Mucosa of descending colon (tissue), 3 donors: Measurements from ENCODE around the gene PTPRN2. TPM values are rescaled to one million over a fixed set of nuclear protein-coding genes. Genes with fewer than 3 reads are reported as not detected.

ENCODE experiments used
- ATAC-seq: fragments of 200-7000 bp; cut with Tn5 transposase; one replicate; pipeline ENCODE4 v1.9.1; 2020; ENCODE audit warnings: mild to moderate bottlenecking, moderate library complexity
- DNase-seq, 3 donors: peaks; one replicate each; pipeline ENCODE4 v3.0.0-alpha.2; 2020
- H3K36me3 ChIP-seq: fragments of 200-600 bp; one replicate; pipeline ENCODE4 v1.8.0; 2021; ENCODE audit warnings: low read depth, mild to moderate bottlenecking
- H3K4me1 ChIP-seq: fragments of 200-600 bp; one replicate; pipeline ENCODE4 v1.8.0; 2021; ENCODE audit warnings: low read depth, mild to moderate bottlenecking
- H3K4me3 ChIP-seq: fragments of 200-600 bp; one replicate; pipeline ENCODE4 v1.8.0; 2021; ENCODE audit warnings: mild to moderate bottlenecking
- H3K9me3 ChIP-seq: fragments of 200-600 bp; one replicate; pipeline ENCODE4 v1.8.0; 2021; ENCODE audit warnings: mild to moderate bottlenecking
- intact Hi-C, 2 donors: fragments of 100-400 bp; cut with DNase I in 1 of 2; cut with micrococcal nuclease in 1 of 2; formaldehyde crosslinking; loops; one replicate each; pipeline versions ENCODE4 v1.11.0 to v1.11.1; 2022; cut with DNase I, micrococcal nuclease
- total RNA-seq, 3 donors: library from RNA; stranded (reverse); fragmentation: NEBNext Ultra II Directional in 2 of 3; extraction: Animal tissue kit (Norgen Biotek cat#: 25700) in 2 of 3; gene quantifications; one replicate each; pipeline versions ENCODE4 v1.2.1 to v1.2.4, GENCODE V29; 2021 to 2023
- TF ChIP-seq, protein P1 (sequence below): fragments of 200-600 bp; IDR thresholded peaks from one replicate; pipeline ENCODE4 v1.8.0; 2022; ENCODE audit warnings: antibody characterized with exemption, mild to moderate bottlenecking
- donor health status: DM: no; HTN: no; CAD: no; lungs with moderate emphysema.
- donor health status: DM: no; HTN: no; CAD: no.
- donor health status: DM: no; HTN: yes; CAD: no.

Gene PTPRN2
- total RNA-seq, 3 donors from 2014 or later: 12.5 to 28.0 (median 26.2) TPM

DNA sequence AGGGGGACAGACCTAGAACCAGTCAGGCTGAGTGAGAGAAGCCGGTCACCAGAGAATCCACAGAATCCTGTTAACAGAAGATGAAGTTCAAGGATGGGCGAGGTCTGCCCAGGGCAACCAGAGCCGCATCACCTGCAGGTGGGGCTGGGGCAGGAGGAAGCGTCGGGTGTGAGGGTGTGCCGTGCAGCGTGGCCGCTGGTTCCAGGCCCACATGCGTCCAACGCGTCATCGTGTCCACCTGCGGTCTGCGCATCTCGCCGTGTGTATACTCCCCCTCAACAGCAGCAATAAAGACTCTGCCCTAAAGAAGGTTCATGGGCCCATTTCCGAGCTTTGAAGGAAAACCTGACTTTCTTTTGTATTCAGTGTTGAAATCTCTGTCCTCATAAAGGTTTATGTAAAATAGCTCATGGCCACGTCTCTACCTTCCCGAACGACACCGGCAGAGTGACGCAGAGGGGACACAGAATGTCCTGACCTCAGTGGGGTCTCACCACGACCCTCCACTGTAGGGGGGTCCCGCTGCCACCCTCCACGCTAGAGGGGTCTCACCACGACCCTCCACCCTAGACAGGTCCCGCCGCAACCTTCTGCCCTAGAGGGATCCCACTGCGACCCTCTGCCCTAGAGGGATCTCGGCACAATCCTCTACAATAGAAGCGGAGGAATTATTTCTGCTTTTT is 446.9 kb downstream of the PTPRN2 start:
- intact Hi-C loops: no loop called here
- Histone ChIP-seq H3K36me3 (no peaks in the 10 kb centered on the region), H3K4me1 (no peaks in the 10 kb centered on the region), H3K9me3 (peaks cover 3% of the 10 kb centered on the region), H3K4me3 (no peak overlapping the region)
- TF ChIP-seq, protein P1, sequence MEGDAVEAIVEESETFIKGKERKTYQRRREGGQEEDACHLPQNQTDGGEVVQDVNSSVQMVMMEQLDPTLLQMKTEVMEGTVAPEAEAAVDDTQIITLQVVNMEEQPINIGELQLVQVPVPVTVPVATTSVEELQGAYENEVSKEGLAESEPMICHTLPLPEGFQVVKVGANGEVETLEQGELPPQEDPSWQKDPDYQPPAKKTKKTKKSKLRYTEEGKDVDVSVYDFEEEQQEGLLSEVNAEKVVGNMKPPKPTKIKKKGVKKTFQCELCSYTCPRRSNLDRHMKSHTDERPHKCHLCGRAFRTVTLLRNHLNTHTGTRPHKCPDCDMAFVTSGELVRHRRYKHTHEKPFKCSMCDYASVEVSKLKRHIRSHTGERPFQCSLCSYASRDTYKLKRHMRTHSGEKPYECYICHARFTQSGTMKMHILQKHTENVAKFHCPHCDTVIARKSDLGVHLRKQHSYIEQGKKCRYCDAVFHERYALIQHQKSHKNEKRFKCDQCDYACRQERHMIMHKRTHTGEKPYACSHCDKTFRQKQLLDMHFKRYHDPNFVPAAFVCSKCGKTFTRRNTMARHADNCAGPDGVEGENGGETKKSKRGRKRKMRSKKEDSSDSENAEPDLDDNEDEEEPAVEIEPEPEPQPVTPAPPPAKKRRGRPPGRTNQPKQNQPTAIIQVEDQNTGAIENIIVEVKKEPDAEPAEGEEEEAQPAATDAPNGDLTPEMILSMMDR: no peak
- ATAC-seq: no peak
- no peak for DNase-seq

DNA sequence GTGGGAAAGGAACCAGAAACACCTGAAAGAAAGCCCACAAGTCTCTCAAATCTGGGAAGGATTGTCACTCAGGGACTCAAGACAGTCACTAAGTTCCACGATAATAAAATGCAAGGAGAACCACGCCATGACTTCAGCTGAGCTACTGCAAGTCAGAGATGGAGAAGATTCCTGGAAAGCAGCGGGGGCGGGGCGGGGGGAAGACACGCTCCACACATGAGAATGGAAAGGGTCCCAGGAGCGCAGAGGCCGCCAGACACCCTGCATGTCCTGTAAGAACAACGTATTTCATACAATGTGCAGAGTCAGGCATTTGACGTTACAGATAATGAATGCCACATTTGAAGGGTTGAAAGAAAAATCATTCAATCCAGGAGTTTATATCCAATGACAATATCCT is 448.1 kb downstream of the PTPRN2 start:
- ATAC-seq (no peak), DNase-seq (no peak)
- intact Hi-C loops: no loop called here
- Histone ChIP-seq H3K9me3 (no peaks in the 10 kb centered on the region), H3K4me3 (no peak overlapping the region), H3K4me1 (no peaks in the 10 kb centered on the region), H3K36me3 (no peaks in the 10 kb centered on the region)
- TF ChIP-seq, protein P1: no peak

DNA sequence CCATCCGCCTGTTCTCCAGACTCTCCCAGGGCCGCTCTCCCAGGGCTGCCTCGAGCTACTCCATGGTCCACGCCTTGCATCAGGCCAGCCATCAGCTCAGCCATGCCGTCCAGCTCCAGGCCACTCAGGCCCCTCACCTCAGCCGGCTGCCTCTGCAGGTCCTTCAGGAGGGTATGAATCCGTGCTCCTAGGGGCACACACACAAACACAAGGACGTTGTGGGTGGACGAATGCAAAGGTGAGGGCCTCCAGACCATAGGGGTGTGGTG is 449.4 kb downstream of the PTPRN2 start:
- no peaks in the 10 kb centered on the region for H3K4me1 ChIP-seq

DNA sequence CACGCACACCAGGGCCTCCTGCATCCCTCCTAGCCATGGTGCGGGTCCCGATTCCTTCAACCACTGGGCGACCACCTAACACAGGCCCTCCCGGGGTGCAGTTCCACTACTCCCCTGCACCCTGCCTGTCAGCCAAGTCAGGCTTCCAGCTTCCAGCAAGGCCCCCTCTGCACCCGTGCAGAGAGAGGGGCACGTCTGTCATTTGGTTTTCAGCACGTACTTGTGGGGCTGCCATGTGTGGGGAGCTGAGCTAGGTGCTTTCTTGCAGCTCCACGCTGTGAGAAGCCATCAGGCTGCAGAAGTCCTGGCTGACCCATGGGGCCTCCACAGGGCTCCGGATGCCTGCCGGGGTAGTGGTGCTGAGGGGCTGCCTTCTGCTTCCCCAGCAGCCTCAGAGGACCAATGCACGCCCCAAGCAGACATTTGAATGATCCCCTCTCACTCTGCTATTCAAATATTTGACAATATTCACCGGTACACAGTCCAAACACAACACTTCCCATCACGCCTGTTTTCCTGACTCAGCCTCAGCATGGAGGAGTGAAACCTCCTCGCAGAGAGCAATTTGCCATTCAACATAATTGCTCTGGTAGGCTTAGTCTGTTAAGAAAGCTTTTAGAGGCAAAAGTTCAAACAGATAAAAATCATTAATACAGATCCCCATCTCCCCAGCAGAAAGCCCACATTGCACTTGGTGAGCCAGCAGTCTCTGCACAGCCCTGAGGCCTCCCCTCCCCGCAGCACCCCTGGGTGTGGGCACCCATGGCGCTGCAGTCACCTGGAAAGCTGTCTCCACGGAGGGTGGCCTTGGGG is 449.9 kb downstream of the PTPRN2 start:
- no peaks in the 10 kb centered on the region for H3K4me1 ChIP-seq
- no peaks in the 10 kb centered on the region for H3K36me3 ChIP-seq
- H3K9me3 ChIP-seq: no peaks in the 10 kb centered on the region
- intact Hi-C loops: no loop called here
- ATAC-seq (no peak), DNase-seq (no peak)
- no peak overlapping the region for H3K4me3 ChIP-seq
- TF ChIP-seq, protein P1: no peak

More for the DNA sequence above, 449.4 kb downstream of the PTPRN2 start:
- TF ChIP-seq, protein P1: no peak
- Histone ChIP-seq H3K4me3 (no peak overlapping the region), H3K9me3 (no peaks in the 10 kb centered on the region), H3K36me3 (no peaks in the 10 kb centered on the region)
- intact Hi-C loops: no loop called here
- DNase-seq (no peak), ATAC-seq (no peak)

DNA sequence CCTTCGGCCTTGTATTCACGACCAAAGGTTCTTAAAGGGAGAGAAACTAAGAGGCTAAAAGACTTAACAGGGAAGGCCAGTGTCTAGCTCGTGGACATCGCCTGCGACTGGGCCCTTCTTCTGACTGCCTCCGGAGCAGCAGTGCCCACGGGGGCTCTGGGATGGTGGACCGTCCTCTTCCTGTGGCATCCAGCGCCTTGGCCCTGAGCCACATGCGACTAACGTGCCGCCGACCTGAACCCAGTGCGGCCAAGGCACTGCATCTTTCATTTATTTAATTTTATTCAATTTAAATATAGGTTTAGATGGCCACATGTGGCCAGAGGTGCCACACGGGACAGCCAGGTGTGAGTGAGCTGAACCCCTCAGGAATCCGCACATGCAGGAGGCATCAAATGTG is 451.7 kb downstream of the PTPRN2 start:
- TF ChIP-seq, protein P1: no peak
- intact Hi-C loops: no loop called here
- Histone ChIP-seq H3K4me3 (no peak overlapping the region), H3K4me1 (no peaks in the 10 kb centered on the region), H3K9me3 (no peaks in the 10 kb centered on the region), H3K36me3 (no peaks in the 10 kb centered on the region)
- DNase-seq (no peak), ATAC-seq (no peak)
